ENCODE data around the gene ZMYND8. TPM values are rescaled to one million over a fixed set of nuclear protein-coding genes. Genes with fewer than 3 reads are reported as not detected.

The ZMYND8 gene
- total RNA-seq, 2 experiments from 2014 or later, result 30.3 to 33.0 TPM

GRCh38 chr20:47202733-47203667 is 153.5 kb downstream of the ZMYND8 start:
- no peaks in the 10 kb centered on the region for H3K27me3 Mint-ChIP-seq (ENCODE audit: low read depth)
- DNase-seq, result no peak
- H3K36me3 Mint-ChIP-seq (ENCODE audit: low read depth), result no peaks in the 10 kb centered on the region
- H3K4me1 Mint-ChIP-seq (ENCODE audit: low read depth), result peaks cover 7% of the 10 kb centered on the region
- no peak overlapping the region for H3K27ac Mint-ChIP-seq
- no peaks in the 10 kb centered on the region for H3K9me3 Mint-ChIP-seq
- CTCF ChIA-PET, result interaction anchor here (0.6 to 7.1 kb wide), 4 partner anchors 17 to 181 kb away, joined by 3 to 113 read pairs (median 4); no protein-coding TSS in a partner anchor
- H3K4me3 Mint-ChIP-seq, result no peak overlapping the region
- intact Hi-C loops (cut with micrococcal nuclease), result no loop called here

DNA sequence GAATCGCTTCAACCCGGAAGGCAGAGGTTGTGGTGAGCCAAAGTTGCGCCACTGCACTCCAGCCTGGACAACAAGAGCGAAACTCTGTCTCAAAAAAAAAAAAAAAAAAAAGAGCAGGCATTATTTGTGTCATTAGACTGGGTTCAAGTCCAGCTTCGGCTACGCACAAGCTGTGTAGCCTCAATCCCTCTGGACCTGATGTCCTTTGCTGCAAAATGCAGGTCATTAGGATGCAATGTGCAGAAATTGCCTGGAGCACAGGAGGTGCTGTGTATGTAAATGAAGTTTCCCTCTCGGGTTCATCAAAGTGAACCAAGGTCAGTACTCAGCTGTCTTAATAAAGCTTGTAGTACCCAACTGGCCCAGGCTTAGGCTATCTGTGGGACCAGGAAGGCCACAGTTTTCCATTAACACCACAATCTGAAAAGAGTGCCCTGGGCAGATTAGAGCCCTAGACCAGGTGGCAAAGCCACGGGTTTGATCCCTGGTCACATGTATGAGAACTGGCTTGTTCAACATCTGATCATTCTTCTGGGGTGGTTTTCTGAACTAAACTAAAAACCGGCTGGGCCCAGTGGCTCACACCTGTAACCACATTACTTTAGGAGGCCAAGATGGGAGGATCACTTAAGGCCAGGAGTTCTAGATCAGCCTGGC is 155.3 kb downstream of the ZMYND8 start:
- Mint-ChIP-seq H3K27ac (no peak overlapping the region), H3K9me3 (no peaks in the 10 kb centered on the region), H3K27me3 (ENCODE audit: low read depth) (no peaks in the 10 kb centered on the region), H3K4me1 (ENCODE audit: low read depth) (peaks cover 12% of the 10 kb centered on the region), H3K36me3 (ENCODE audit: low read depth) (no peaks in the 10 kb centered on the region), H3K4me3 (no peak overlapping the region)
- intact Hi-C loops (cut with micrococcal nuclease), result no loop called here
- no peak for DNase-seq
- CTCF ChIA-PET, result interaction anchor here (0.7 to 7.1 kb wide), 2 partner anchors 52 to 183 kb away, joined by 3 to 113 read pairs; no protein-coding TSS in a partner anchor

GRCh38 chr20:47198996-47199552 is 157.4 kb downstream of the ZMYND8 start:
- intact Hi-C loops (cut with micrococcal nuclease), result loop anchor here (5.0 kb wide), 1 partner anchor 298 kb away; no protein-coding TSS in a partner anchor
- CTCF ChIA-PET, result interaction anchor here (0.5 to 7.1 kb wide), 8 partner anchors 18 to 1019 kb away, joined by 3 to 113 read pairs (median 4); no protein-coding TSS in a partner anchor
- no peaks in the 10 kb centered on the region for H3K36me3 Mint-ChIP-seq (ENCODE audit: low read depth)
- no peak overlapping the region for H3K4me3 Mint-ChIP-seq
- no peaks in the 10 kb centered on the region for H3K9me3 Mint-ChIP-seq
- peaks cover 13% of the 10 kb centered on the region for H3K4me1 Mint-ChIP-seq (ENCODE audit: low read depth)
- H3K27ac Mint-ChIP-seq, result no peak overlapping the region
- no peaks in the 10 kb centered on the region for H3K27me3 Mint-ChIP-seq (ENCODE audit: low read depth)
- DNase-seq, result no peak

- peak; percentile 71 for DNase-seq
- H3K9me3 Mint-ChIP-seq, result no peaks in the 10 kb centered on the region
- no peak overlapping the region for H3K27ac Mint-ChIP-seq
- no peaks in the 10 kb centered on the region for H3K27me3 Mint-ChIP-seq (ENCODE audit: low read depth)
- CTCF ChIA-PET, result interaction anchor here (0.5 to 7.1 kb wide), 7 partner anchors 17 to 462 kb away, joined by 3 to 113 read pairs (median 4); no protein-coding TSS in a partner anchor
- H3K4me1 Mint-ChIP-seq (ENCODE audit: low read depth), result peaks cover 13% of the 10 kb centered on the region
- H3K4me3 Mint-ChIP-seq, result no peak overlapping the region
- intact Hi-C loops (cut with micrococcal nuclease), result loop anchor here (5.0 kb wide), 1 partner anchor 299 kb away; no protein-coding TSS in a partner anchor
- H3K36me3 Mint-ChIP-seq (ENCODE audit: low read depth), result no peaks in the 10 kb centered on the region
These were observed 158.2 kb downstream of the ZMYND8 start for GRCh38 chr20:47198254-47198671.

DNA sequence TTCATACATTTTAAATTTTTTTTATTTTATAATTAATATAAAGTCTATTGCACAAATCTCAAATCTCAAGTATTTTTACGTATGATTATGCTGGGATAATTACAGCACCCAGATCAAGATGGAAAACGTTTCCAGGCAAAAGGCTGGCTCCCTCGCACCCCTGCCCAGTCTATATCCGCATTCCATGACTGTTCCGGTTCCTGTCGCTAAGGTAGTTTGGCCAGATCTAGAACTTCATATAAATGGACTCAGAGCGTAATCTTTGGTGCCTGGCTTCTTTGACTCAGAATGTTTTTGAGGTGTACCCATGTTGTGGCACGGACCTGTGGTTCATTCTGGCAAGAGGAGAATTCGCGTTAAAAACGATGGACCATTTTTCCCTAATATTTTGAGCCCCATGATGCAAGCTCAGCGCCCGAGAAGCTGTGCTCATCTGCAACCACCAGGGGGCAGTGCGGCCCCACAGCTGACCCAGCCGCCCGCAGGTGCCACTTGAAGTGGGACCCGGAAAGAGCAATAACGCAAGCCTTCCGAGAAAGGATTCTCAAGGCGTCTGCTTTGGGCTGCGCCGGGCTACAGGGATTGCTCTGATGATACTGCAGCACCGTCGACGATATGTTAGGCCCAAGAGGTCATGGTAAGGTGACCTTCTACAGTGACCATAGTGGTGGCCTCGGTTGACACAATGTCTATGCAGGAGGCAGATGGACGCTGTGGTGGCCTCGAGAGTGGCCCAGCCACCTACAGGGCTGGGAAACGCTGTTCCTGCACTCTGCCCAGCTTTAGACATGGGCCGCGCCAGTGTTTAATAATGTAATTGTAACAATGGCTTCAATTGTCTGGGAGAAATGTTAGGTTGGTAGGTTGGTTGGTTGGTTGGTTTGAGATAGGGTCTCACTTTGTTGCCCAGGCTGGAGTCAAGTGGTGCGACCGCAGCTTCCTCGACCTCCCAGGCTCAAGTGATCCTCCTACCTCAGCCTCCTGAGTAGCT is 160.1 kb downstream of the ZMYND8 start:
- CTCF ChIA-PET, result interaction anchor here (0.6 to 7.1 kb wide), 11 partner anchors 10 to 441 kb away, joined by 3 to 113 read pairs (median 4); no protein-coding TSS in a partner anchor
- no peaks in the 10 kb centered on the region for H3K36me3 Mint-ChIP-seq (ENCODE audit: low read depth)
- no peaks in the 10 kb centered on the region for H3K9me3 Mint-ChIP-seq
- H3K4me3 Mint-ChIP-seq, result no peak overlapping the region
- intact Hi-C loops (cut with micrococcal nuclease), result loop anchor here (1.0 to 5.0 kb wide), 4 partner anchors 78 to 425 kb away; no protein-coding TSS in a partner anchor
- H3K27me3 Mint-ChIP-seq (ENCODE audit: low read depth), result peaks cover 3% of the 10 kb centered on the region
- peaks cover 13% of the 10 kb centered on the region for H3K4me1 Mint-ChIP-seq (ENCODE audit: low read depth)
- DNase-seq, result peak; percentile 87
- no peak overlapping the region for H3K27ac Mint-ChIP-seq

DNA sequence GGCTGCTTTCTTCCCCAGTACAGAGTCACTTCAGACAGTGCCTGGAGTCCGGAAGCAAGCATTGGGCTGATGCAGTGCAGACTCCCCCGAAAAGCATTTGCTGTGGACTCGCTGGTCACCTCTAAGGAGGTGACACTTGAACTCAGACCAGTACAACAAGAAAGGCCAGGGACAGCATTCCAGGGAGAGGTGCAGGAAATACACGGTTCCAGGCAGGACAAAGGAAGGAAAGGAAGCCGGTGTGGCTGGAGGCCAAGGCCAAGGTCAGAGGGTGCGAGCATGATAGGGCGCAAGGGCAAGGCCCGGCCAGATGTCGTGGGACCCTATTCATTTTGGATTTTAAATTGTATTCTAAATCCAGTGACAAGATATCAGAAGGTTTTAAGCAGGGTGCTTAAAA is 160.9 kb downstream of the ZMYND8 start:
- DNase-seq, result no peak
- Mint-ChIP-seq H3K9me3 (no peaks in the 10 kb centered on the region), H3K4me1 (ENCODE audit: low read depth) (peaks cover 13% of the 10 kb centered on the region), H3K4me3 (no peak overlapping the region), H3K36me3 (ENCODE audit: low read depth) (no peaks in the 10 kb centered on the region), H3K27ac (no peak overlapping the region), H3K27me3 (ENCODE audit: low read depth) (peaks cover 3% of the 10 kb centered on the region)
- intact Hi-C loops (cut with micrococcal nuclease), result loop anchor here (5.0 kb wide), 1 partner anchor 302 kb away; no protein-coding TSS in a partner anchor
- CTCF ChIA-PET, result interaction anchor here (0.6 to 6.5 kb wide), 3 partner anchors 188 to 581 kb away, joined by 3 to 53 read pairs (median 4); no protein-coding TSS in a partner anchor

DNA sequence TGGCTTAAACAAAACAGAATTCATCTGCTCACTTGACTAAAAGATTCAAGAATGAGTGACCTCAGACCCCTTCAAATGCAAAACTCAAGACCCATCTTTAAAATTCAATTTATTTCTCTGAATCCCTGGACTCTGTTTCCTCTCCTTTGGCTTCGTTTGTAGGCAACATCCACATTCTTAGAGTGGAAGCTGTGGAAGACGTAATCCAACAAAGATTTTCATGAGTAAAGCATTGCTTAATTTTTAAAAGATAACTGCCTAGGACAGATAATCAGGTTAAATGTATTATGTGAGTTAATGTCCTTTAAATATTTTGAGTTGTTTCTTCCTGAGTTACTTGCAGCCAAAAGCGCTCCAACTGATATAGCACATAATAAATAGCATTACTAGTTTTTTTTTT is 164.5 kb downstream of the ZMYND8 start:
- no peak for DNase-seq
- intact Hi-C loops (cut with micrococcal nuclease), result no loop called here
- Mint-ChIP-seq H3K9me3 (no peaks in the 10 kb centered on the region), H3K27me3 (ENCODE audit: low read depth) (peaks cover 16% of the 10 kb centered on the region), H3K27ac (no peak overlapping the region), H3K4me3 (no peak overlapping the region), H3K4me1 (ENCODE audit: low read depth) (peaks cover 14% of the 10 kb centered on the region), H3K36me3 (ENCODE audit: low read depth) (no peaks in the 10 kb centered on the region)
- CTCF ChIA-PET, result interaction anchor here (6.5 kb wide), 1 partner anchor 191 kb away, joined by 53 read pairs; no protein-coding TSS in a partner anchor

GRCh38 chr20:47191074-47191673 is 165.3 kb downstream of the ZMYND8 start:
- intact Hi-C loops (cut with micrococcal nuclease), result no loop called here
- no peak overlapping the region for H3K27ac Mint-ChIP-seq
- no peaks in the 10 kb centered on the region for H3K9me3 Mint-ChIP-seq
- no peak for DNase-seq
- H3K27me3 Mint-ChIP-seq (ENCODE audit: low read depth), result peaks cover 16% of the 10 kb centered on the region
- no peaks in the 10 kb centered on the region for H3K36me3 Mint-ChIP-seq (ENCODE audit: low read depth)
- CTCF ChIA-PET, result interaction anchor here (0.6 to 6.5 kb wide), 2 partner anchors 39 to 192 kb away, joined by 3 to 53 read pairs; no protein-coding TSS in a partner anchor
- no peak overlapping the region for H3K4me3 Mint-ChIP-seq
- peaks cover 10% of the 10 kb centered on the region for H3K4me1 Mint-ChIP-seq (ENCODE audit: low read depth)

GRCh38 chr20:47189060-47189459 is 167.4 kb downstream of the ZMYND8 start:
- CTCF ChIA-PET, result interaction anchor here (6.5 kb wide), 1 partner anchor 194 kb away, joined by 53 read pairs; no protein-coding TSS in a partner anchor
- Mint-ChIP-seq H3K4me3 (no peak overlapping the region), H3K4me1 (ENCODE audit: low read depth) (peaks cover 9% of the 10 kb centered on the region), H3K27me3 (ENCODE audit: low read depth) (peaks cover 16% of the 10 kb centered on the region), H3K36me3 (ENCODE audit: low read depth) (no peaks in the 10 kb centered on the region), H3K9me3 (no peaks in the 10 kb centered on the region), H3K27ac (no peak overlapping the region)
- no peak for DNase-seq
- intact Hi-C loops (cut with micrococcal nuclease), result no loop called here

DNA sequence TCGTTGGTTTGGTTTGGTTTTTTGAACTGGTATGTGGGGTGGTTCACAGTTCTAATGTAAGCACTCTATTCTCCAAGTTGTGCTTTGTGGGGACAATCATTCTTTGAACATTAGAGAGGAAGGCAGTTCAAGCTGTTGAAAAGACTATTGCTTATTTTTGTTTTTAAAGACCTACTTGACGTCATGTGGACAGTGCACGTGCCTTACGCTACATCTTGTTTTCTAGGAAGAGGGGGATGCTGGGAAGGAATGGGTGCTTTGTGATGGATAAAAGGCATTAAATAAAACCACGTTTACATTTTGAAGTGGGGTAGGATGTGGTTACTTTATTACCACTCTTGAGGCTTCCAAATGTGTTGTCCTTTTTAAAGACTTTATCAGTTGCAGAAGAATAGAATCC is 168.0 kb downstream of the ZMYND8 start:
- H3K27me3 Mint-ChIP-seq (ENCODE audit: low read depth), result peaks cover 16% of the 10 kb centered on the region
- intact Hi-C loops (cut with micrococcal nuclease), result no loop called here
- no peak for DNase-seq
- H3K4me1 Mint-ChIP-seq (ENCODE audit: low read depth), result peaks cover 9% of the 10 kb centered on the region
- no peak overlapping the region for H3K4me3 Mint-ChIP-seq
- H3K9me3 Mint-ChIP-seq, result no peaks in the 10 kb centered on the region
- CTCF ChIA-PET, result no interaction called here
- no peaks in the 10 kb centered on the region for H3K36me3 Mint-ChIP-seq (ENCODE audit: low read depth)
- no peak overlapping the region for H3K27ac Mint-ChIP-seq
